B cell (primary cell): ENCODE data around the gene KDELR3. TPM values are rescaled to one million over a fixed set of nuclear protein-coding genes. Genes with fewer than 3 reads are reported as not detected.

ENCODE experiments used
- ATAC-seq: fragments of 200-7000 bp; cut with Tn5 transposase; one replicate; pipeline ENCODE4 v1.10.0; 2021; ENCODE audit warnings: low read depth, mild to moderate bottlenecking, moderate number of reproducible peaks, moderate library complexity
- CTCF ChIA-PET: fragments of 350-600 bp; sonication (Branson Sonifier 250); formaldehyde crosslinking; loops from one replicate; lab custom pipeline; 2021; ENCODE audit warnings: antibody characterized with exemption, inconsistent platforms; lab: Charles Lee
- POLR2A ChIA-PET: fragments of 350-600 bp; sonication (Branson Sonifier 250); formaldehyde crosslinking; loops from one replicate; lab custom pipeline; 2021; ENCODE audit warnings: antibody characterized with exemption; lab: Charles Lee
- DNase-seq: peaks from one replicate; pipeline ENCODE4 v3.0.0; 2013
- H2AFZ ChIP-seq: 2 replicates; pipeline ENCODE4 v1.6.1; 2012; ENCODE audit warnings: mild to moderate bottlenecking, low read depth, low read length; ENCODE audit not compliant: insufficient read depth, poor library complexity, severe bottlenecking
- H3K27ac ChIP-seq, 2 donors: 1 replicate in 1 of 2; 2 replicates in 1 of 2; pipeline ENCODE4 v1.5.1; 2012 to 2013; ENCODE audit warnings: low read length in 2 of 2, mild to moderate bottlenecking in 2 of 2, moderate library complexity in 1 of 2
- H3K27me3 ChIP-seq, 4 experiments: fragments of 200-600 bp in 1 of 4; sonication (generic) in 1 of 4; replicated peaks in 1 of 4; 1 replicate in 2 of 4; 2 replicates in 2 of 4; pipeline versions ENCODE4 v1.6.1 to v1.7.0; 2013 to 2016; ENCODE audit warnings: low read length in 3 of 4, mild to moderate bottlenecking in 2 of 4, mixed read lengths in 1 of 4, moderate library complexity in 1 of 4; ENCODE audit not compliant: insufficient read depth in 4 of 4, control insufficient read depth in 3 of 4; ENCODE audit errors: control extremely low read depth in 1 of 4
- H3K36me3 ChIP-seq, 2 experiments: replicated peaks in 1 of 2; 1 replicate in 1 of 2; 2 replicates in 1 of 2; pipeline versions ENCODE4 v1.6.1 to v1.7.1; 2013; ENCODE audit warnings: low read length in 1 of 2; ENCODE audit not compliant: insufficient read depth in 2 of 2, control insufficient read depth in 1 of 2; ENCODE audit errors: control extremely low read depth in 1 of 2, extremely low read depth in 1 of 2
- H3K4me1 ChIP-seq, 2 donors: fragments of 200-600 bp in 1 of 2; sonication (generic) in 1 of 2; 1 replicate in 1 of 2; 2 replicates in 1 of 2; pipeline versions ENCODE4 v1.5.1 to v1.6.1; 2013 to 2017; ENCODE audit warnings: low read length in 2 of 2; ENCODE audit not compliant: control insufficient read depth in 2 of 2, insufficient read depth in 2 of 2
- H3K4me2 ChIP-seq: replicated peaks from 2 replicates; pipeline ENCODE3; 2012; ENCODE audit warnings: mild to moderate bottlenecking, low read depth, low read length; ENCODE audit not compliant: poor library complexity, severe bottlenecking
- H3K4me3 ChIP-seq, 5 experiments: fragments of 200-600 bp in 1 of 5; sonication (generic) in 1 of 5; 1 replicate in 3 of 5; 2 replicates in 2 of 5; pipeline versions ENCODE4 v1.5.1 to v1.7.0; 2011 to 2016; ENCODE audit warnings: low read length in 4 of 5, mild to moderate bottlenecking in 4 of 5, low read depth in 2 of 5, control low read depth in 1 of 5, moderate library complexity in 1 of 5; ENCODE audit not compliant: insufficient read depth in 1 of 5; ENCODE audit errors: control extremely low read depth in 1 of 5, extremely low read depth in 1 of 5
- H3K79me2 ChIP-seq: fragments of 200-600 bp; sonication (generic); one replicate; pipeline ENCODE4 v1.6.0; 2016; ENCODE audit warnings: low read length; ENCODE audit not compliant: control insufficient read depth, insufficient read depth
- H3K9ac ChIP-seq: fragments of 200-600 bp; sonication (generic); 2 replicates; pipeline ENCODE4 v1.6.1; 2017; ENCODE audit warnings: mild to moderate bottlenecking, low read length, moderate library complexity
- H3K9me3 ChIP-seq, 3 donors: one replicate each; pipeline versions ENCODE4 v1.6.1 to v1.7.1; 2013; ENCODE audit warnings: low read length in 2 of 3; ENCODE audit not compliant: control insufficient read depth in 2 of 3, insufficient read depth in 1 of 3; ENCODE audit errors: control extremely low read depth in 1 of 3
- H4K20me1 ChIP-seq: 2 replicates; pipeline ENCODE4 v1.6.0; 2012; ENCODE audit warnings: mild to moderate bottlenecking, low read length; ENCODE audit not compliant: insufficient read depth, control insufficient read depth, poor library complexity, severe bottlenecking
- H3K27ac Mint-ChIP-seq: one replicate; pipeline ENCODE4 v1.8.0; 2021; ENCODE audit warnings: mixed read lengths
- H3K27me3 Mint-ChIP-seq: one replicate; pipeline ENCODE4 v1.8.0; 2021; ENCODE audit warnings: mixed read lengths
- H3K4me1 Mint-ChIP-seq: one replicate; pipeline ENCODE4 v1.8.0; 2021; ENCODE audit warnings: mixed read lengths
- H3K4me3 Mint-ChIP-seq: one replicate; pipeline ENCODE4 v1.8.0; 2021; ENCODE audit warnings: mixed read lengths
- H3K9me3 Mint-ChIP-seq: one replicate; pipeline ENCODE4 v1.8.0; 2022; ENCODE audit warnings: mixed read lengths; ENCODE audit not compliant: insufficient read depth
- EZH2 ChIP-seq: IDR thresholded peaks from 2 replicates; pipeline ENCODE4 v1.6.1; 2012; ENCODE audit warnings: borderline replicate concordance, low read depth, mild to moderate bottlenecking, moderate library complexity, low read length; ENCODE audit not compliant: insufficient read depth, poor library complexity, severe bottlenecking
- WGBS: methylation state at CpG from one replicate; pipeline ENCODE4 v1.1.5; 2013; ENCODE audit warnings: missing lambda C conversion rate; ENCODE audit not compliant: insufficient coverage; 5-methylcytosine and 5-hydroxymethylcytosine counted together
- intact Hi-C: fragments of 100-400 bp; cut with micrococcal nuclease; formaldehyde crosslinking; loops from one replicate; pipeline ENCODE4 v1.10.0; 2022
- polyA plus RNA-seq: library from polyadenylated mRNA; depleted of rRNA; stranded (reverse); fragments of >200 nt; gene quantifications from 2 replicates; pipeline ENCODE4 v1.2.3, GENCODE V29; 2012
- total RNA-seq, 2 donors: library from RNA; stranded (reverse); fragments of 120-200 nt in 1 of 2; gene quantifications; 1 replicate in 1 of 2; 2 replicates in 1 of 2; pipeline versions ENCODE4 v1.2.3 to v1.2.4, GENCODE V29; 2013 to 2022
- TF ChIP-seq, protein P1 (sequence below): fragments of 200-600 bp; IDR thresholded peaks from one replicate; pipeline ENCODE4 v1.8.0; 2022; ENCODE audit warnings: antibody characterized with exemption, mild to moderate bottlenecking

Gene KDELR3
- total and polyA plus RNA-seq, 2 donors (not counting 1 experiment from before 2014, with no cell fraction given): not detected

DNA sequence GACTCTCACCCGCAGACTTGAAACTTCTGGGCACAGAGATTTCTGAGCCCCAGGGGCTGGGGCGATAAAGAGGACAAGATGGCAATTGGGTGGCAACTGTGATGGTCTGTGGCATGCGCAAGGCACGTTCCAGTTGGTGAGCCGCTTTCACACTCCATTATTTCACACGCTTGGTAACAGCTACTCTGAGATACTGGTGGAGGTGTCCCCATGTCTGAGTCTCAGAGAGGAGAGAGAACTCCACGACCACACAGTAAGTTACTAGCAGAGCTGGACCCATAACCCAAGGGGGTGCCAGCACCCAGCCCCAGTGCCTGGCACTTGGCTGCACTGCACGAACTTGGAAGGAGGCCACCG is 6.9 kb upstream of the KDELR3 start:
- no peak overlapping the region for H3K9ac ChIP-seq

DNA sequence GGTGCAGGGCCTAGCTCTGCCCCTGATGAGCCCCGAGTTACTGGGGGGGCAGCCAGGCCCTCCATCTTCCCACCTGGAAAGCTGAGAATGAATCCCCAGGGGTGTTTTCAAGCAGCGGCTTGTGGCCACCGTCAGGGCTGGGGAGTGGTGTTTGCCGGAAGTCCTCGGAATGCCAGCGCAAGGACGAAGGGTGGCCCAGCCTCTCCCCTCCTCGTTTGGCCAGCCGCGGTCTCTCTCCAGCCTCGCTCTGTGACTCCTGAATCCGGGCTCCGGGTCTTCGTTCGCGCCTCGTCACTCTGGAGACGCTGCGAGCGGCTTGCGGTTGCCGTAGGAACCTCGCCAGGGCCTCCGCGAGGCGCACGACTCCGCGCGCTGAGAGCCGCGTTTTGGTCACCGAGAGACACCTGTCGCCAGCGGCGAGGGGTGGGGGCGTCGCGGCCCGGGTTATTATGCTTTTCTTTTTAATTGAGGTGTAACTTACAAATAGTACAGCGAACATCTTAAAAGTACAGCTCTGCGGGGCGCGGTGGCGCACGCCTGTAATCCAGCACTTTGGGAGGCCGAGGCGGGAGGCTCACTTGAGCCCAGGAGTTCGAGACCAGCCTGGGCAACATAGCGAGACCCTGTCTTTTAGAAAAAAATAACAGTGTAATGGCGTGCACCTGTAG is 6.3 kb upstream of the KDELR3 start:
- H3K27ac ChIP-seq: no peak overlapping the region
- no peaks in the 10 kb centered on the region for H4K20me1 ChIP-seq
- H3K9ac ChIP-seq: no peak overlapping the region
- POLR2A ChIA-PET: no interaction called here
- peak overlapping the region; percentile 47 for H3K4me2 ChIP-seq
- DNase-seq (peak; percentile 58), ATAC-seq (peak; percentile 53)
- H3K79me2 ChIP-seq: no peaks in the 10 kb centered on the region
- Mint-ChIP-seq H3K4me3 (no peak overlapping the region), H3K4me1 (peaks cover 13% of the 10 kb centered on the region), H3K27ac (no peak overlapping the region), H3K9me3 (no peaks in the 10 kb centered on the region), H3K27me3 (peaks cover 62% of the 10 kb centered on the region)
- no peak overlapping the region for H3K4me3 ChIP-seq
- H3K9me3 ChIP-seq: no peaks in the 10 kb centered on the region
- intact Hi-C loops: no loop called here
- no peak overlapping the region for H2AFZ ChIP-seq
- CTCF ChIA-PET: no interaction called here
- 17% methylated on average over 51 of the region's 51 CpGs for WGBS
- no peaks in the 10 kb centered on the region for H3K36me3 ChIP-seq
- peaks cover 11 to 18% of the 10 kb centered on the region in 2 donors for H3K4me1 ChIP-seq
- peaks cover 0 to 75% (median 34%) of the 10 kb centered on the region in 4 experiments for H3K27me3 ChIP-seq
- no peak for TF ChIP-seq EZH2
- TF ChIP-seq, protein P1, sequence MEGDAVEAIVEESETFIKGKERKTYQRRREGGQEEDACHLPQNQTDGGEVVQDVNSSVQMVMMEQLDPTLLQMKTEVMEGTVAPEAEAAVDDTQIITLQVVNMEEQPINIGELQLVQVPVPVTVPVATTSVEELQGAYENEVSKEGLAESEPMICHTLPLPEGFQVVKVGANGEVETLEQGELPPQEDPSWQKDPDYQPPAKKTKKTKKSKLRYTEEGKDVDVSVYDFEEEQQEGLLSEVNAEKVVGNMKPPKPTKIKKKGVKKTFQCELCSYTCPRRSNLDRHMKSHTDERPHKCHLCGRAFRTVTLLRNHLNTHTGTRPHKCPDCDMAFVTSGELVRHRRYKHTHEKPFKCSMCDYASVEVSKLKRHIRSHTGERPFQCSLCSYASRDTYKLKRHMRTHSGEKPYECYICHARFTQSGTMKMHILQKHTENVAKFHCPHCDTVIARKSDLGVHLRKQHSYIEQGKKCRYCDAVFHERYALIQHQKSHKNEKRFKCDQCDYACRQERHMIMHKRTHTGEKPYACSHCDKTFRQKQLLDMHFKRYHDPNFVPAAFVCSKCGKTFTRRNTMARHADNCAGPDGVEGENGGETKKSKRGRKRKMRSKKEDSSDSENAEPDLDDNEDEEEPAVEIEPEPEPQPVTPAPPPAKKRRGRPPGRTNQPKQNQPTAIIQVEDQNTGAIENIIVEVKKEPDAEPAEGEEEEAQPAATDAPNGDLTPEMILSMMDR: no peak

More for the DNA sequence above, 6.9 kb upstream of the KDELR3 start:
- no peaks in the 10 kb centered on the region for H3K9me3 Mint-ChIP-seq
- no peak overlapping the region for H3K4me3 ChIP-seq
- H3K27ac Mint-ChIP-seq: no peak overlapping the region
- H4K20me1 ChIP-seq: no peaks in the 10 kb centered on the region
- H3K27me3 ChIP-seq: peaks cover 0 to 78% (median 38%) of the 10 kb centered on the region in 4 experiments
- no peak overlapping the region for H2AFZ ChIP-seq
- peaks cover 16% of the 10 kb centered on the region for H3K4me1 Mint-ChIP-seq
- H3K27me3 Mint-ChIP-seq: peaks cover 63% of the 10 kb centered on the region
- no peaks in the 10 kb centered on the region for H3K36me3 ChIP-seq
- 44% methylated on average over 4 of the region's 9 CpGs for WGBS
- no peak overlapping the region for H3K27ac ChIP-seq
- H3K79me2 ChIP-seq: no peaks in the 10 kb centered on the region
- TF ChIP-seq, protein P1: no peak
- no peak for TF ChIP-seq EZH2
- peaks cover 14 to 23% of the 10 kb centered on the region in 2 donors for H3K4me1 ChIP-seq
- peak overlapping the region; percentile 47 for H3K4me2 ChIP-seq
- ChIA-PET POLR2A (no interaction called here), CTCF (no interaction called here)
- H3K4me3 Mint-ChIP-seq: no peak overlapping the region
- intact Hi-C loops: no loop called here
- DNase-seq (no peak), ATAC-seq (no peak)
- H3K9me3 ChIP-seq: no peaks in the 10 kb centered on the region
